Measurements from ENCODE around the gene BMPER.

BMPER gene

GRCh38 chr7:33905389-33906032 lies at the start of gene BMPER:
Gene BMPER (plus strand): TSS chr7:33905539. CDS start chr7:33905614, 75 bp downstream.
- no peak for DNase-seq

- DNase-seq = no peak
Observed at GRCh38 chr7:33861947-33862346, 43.4 kb upstream of the BMPER start.

GRCh38 chr7:33862946-33863814 lies 42.2 kb upstream of the BMPER start:
- DNase-seq = no peak

GRCh38 chr7:33868166-33868565 lies 37.2 kb upstream of the BMPER start:
- no peak for DNase-seq

GRCh38 chr7:33869176-33869575 lies 36.2 kb upstream of the BMPER start:
- no peak for DNase-seq

- no peak for DNase-seq
Observed at GRCh38 chr7:33870120-33870519, 35.2 kb upstream of the BMPER start.

GRCh38 chr7:33872870-33873269 lies 32.5 kb upstream of the BMPER start:
- no peak for DNase-seq

GRCh38 chr7:33873518-33873917 lies 31.8 kb upstream of the BMPER start:
- no peak for DNase-seq

- DNase-seq = no peak
Observed at GRCh38 chr7:33873981-33874750, 31.2 kb upstream of the BMPER start.

- DNase-seq = no peak
Observed at GRCh38 chr7:33874943-33875342, 30.4 kb upstream of the BMPER start.

- DNase-seq = no peak
Observed at GRCh38 chr7:33876596-33877274, 28.6 kb upstream of the BMPER start.

GRCh38 chr7:33880787-33881186 lies 24.6 kb upstream of the BMPER start:
- no peak for DNase-seq

GRCh38 chr7:33881316-33881715 lies 24.0 kb upstream of the BMPER start:
- DNase-seq = no peak

- DNase-seq = no peak
Observed at GRCh38 chr7:33882040-33882837, 23.1 kb upstream of the BMPER start.

GRCh38 chr7:33882950-33883670 lies 22.2 kb upstream of the BMPER start:
- no peak for DNase-seq

- no peak for DNase-seq
Observed at GRCh38 chr7:33883671-33883965, 21.7 kb upstream of the BMPER start.

GRCh38 chr7:33885290-33886148 lies 19.8 kb upstream of the BMPER start:
- no peak for DNase-seq

GRCh38 chr7:33886149-33886623 lies 19.2 kb upstream of the BMPER start:
- DNase-seq = no peak

- DNase-seq = no peak
Observed at GRCh38 chr7:33887266-33887975, 17.9 kb upstream of the BMPER start.

GRCh38 chr7:33888166-33888565 lies 17.2 kb upstream of the BMPER start:
- no peak for DNase-seq

All from CD4-positive, alpha-beta T cell treated with Interleukin-17A for 4 hours (primary cell).